K562 (cell line): Measurements from ENCODE around the gene ALG9. TPM values are rescaled to one million over a fixed set of nuclear protein-coding genes. Genes with fewer than 3 reads are reported as not detected.

Experiments
- ARID1B ChIP-seq: fragments of 450-650 bp; IDR thresholded peaks from 2 replicates; pipeline ENCODE4 v1.6.1; 2016; ENCODE audit warnings: antibody characterized with exemption, mild to moderate bottlenecking, inconsistent platforms
- BHLHE40 ChIP-seq: IDR thresholded peaks from 2 replicates; pipeline ENCODE4 v1.6.1; 2011; ENCODE audit warnings: low read length, improper control_type of control experiment
- CC2D1A ChIP-seq: fragments of 450-650 bp; IDR thresholded peaks from 2 replicates; pipeline ENCODE4 v1.6.1; 2017; ENCODE audit warnings: mild to moderate bottlenecking
- CREM ChIP-seq: IDR thresholded peaks from 2 replicates; pipeline ENCODE4 v1.6.1; 2014; ENCODE audit warnings: antibody characterized with exemption, low read depth
- CXXC5 ChIP-seq: fragments of 250-450 bp; sonication (Bioruptor Pico); IDR thresholded peaks from 2 replicates; pipeline ENCODE4 v1.8.0; 2022; ENCODE audit warnings: inconsistent platforms, mild to moderate bottlenecking, moderate library complexity
- DEAF1 ChIP-seq: fragments of 450-650 bp; formaldehyde crosslinking; IDR thresholded peaks from 2 replicates; pipeline ENCODE4 v1.4.0; 2020; ENCODE audit warnings: mild to moderate bottlenecking, moderate library complexity
- HMGXB4 ChIP-seq: sonication (generic); formaldehyde crosslinking; IDR thresholded peaks from 2 replicates; pipeline ENCODE4 v1.8.1; 2023; ENCODE audit warnings: mild to moderate bottlenecking, missing genetic modification reagents
- MYNN ChIP-seq, 2 experiments: sonication (generic); formaldehyde crosslinking in 1 of 2; IDR thresholded peaks; 2 replicates each; pipeline versions ENCODE4 v1.5.0 to v1.6.1; 2016 to 2020; ENCODE audit warnings: antibody characterized with exemption in 1 of 2, missing genetic modification reagents in 1 of 2
- RBM39 ChIP-seq: fragments of 200-400 bp; formaldehyde crosslinking; optimal IDR thresholded peaks from 2 replicates; pipeline ENCODE3; 2018; ENCODE audit warnings: low read depth, low read length
- SNIP1 ChIP-seq: fragments of 450-650 bp; IDR thresholded peaks from 2 replicates; pipeline ENCODE4 v1.7.1; 2017; ENCODE audit warnings: low read depth, mild to moderate bottlenecking
- STAG1 ChIP-seq: sonication (generic); formaldehyde crosslinking; IDR thresholded peaks from 2 replicates; pipeline ENCODE4 v1.5.0; 2020; ENCODE audit warnings: missing genetic modification reagents, borderline replicate concordance
- ZC3H11A ChIP-seq: IDR thresholded peaks from 2 replicates; pipeline ENCODE4 v1.6.1; 2012; ENCODE audit warnings: low read depth, low read length, improper control_type of control experiment
- ZNF24 ChIP-seq: fragments of 450-650 bp; IDR thresholded peaks from 2 replicates; pipeline ENCODE4 v1.6.1; 2016
- ZNF592 ChIP-seq: fragments of 450-650 bp; IDR thresholded peaks from 2 replicates; pipeline ENCODE4 v1.6.1; 2017; ENCODE audit warnings: antibody characterized with exemption, mild to moderate bottlenecking
- ZNF785 ChIP-seq: fragments of 250-450 bp; sonication (Bioruptor Pico); IDR thresholded peaks from 2 replicates; pipeline ENCODE4 v1.4.0; 2020; ENCODE audit warnings: mild to moderate bottlenecking
- polyA plus RNA-seq, 8 experiments: library from polyadenylated mRNA; depleted of rRNA in 4 of 8; stranded (reverse) in 5 of 8; unstranded in 3 of 8; fragments of >200 nt; fragmentation: Nextera tagmentation in 2 of 8; fragmentation: Illumina TruSeq in 1 of 8; extraction: Ambion mirVana in 2 of 8; extraction: Trizol in 1 of 8; gene quantifications; 2 replicates each; pipeline versions ENCODE4 v1.2.1 to v1.2.3, GENCODE V29; 2011 to 2014; ENCODE audit warnings: inconsistent platforms in 1 of 8, missing spikeins in 1 of 8
- total RNA-seq, 7 experiments: library from RNA; depleted of rRNA in 6 of 7; stranded (reverse); fragments of >200 nt in 6 of 7; fragmentation: Illumina TruSeq in 2 of 7; extraction: Trizol in 2 of 7; gene quantifications; 2 replicates each; pipeline versions ENCODE4 v1.2.1 to v1.2.3, GENCODE V29; 2011 to 2021; ENCODE audit warnings: low replicate concordance in 1 of 7

The ALG9 gene
- total and polyA plus RNA-seq, 9 of the 15 experiments (the other 6 are each of a cell fraction or from before 2014, with no cell fraction given), result 11.5 to 40.5 (median 24.9) TPM

- TF ChIP-seq ZNF24 (peak; percentile 60; the same call in 1 of the 2 replicates), RBM39 (no peak), SNIP1 (no peak), ARID1B (0 out of 2 replicates have a peak, but pooled peaks have one; percentile 32), STAG1 (CRISPR knock-in tag) (peak; percentile 66; the same call in 1 of the 2 replicates), DEAF1 (CRISPR knock-in tag) (peak; percentile 87; the same call in 1 of the 2 replicates), MYNN (IDR thresholded peaks at IDR 0.05) (0 out of 2 replicates have a peak, but pooled peaks have one; percentile 27), MYNN (CRISPR knock-in tag; IDR thresholded peaks at IDR 0.05) (no peak), ZC3H11A (no peak), CC2D1A (peak; percentile 61; the same call in 1 of the 2 replicates), BHLHE40 (0 out of 2 replicates have a peak, but pooled peaks have one; percentile 7), CXXC5 (CRISPR knock-in tag) (peak; percentile 93), ZNF785 (no peak), CREM (peak; percentile 70; the same call in 1 of the 2 replicates), ZNF592 (peak; percentile 53), HMGXB4 (CRISPR knock-in tag) (no peak)
These were observed 29.9 kb downstream of the ALG9 start (continued) for GRCh38 chr11:111841370-111842053.
